KOPT-K1 (cell line): ENCODE results near the gene SH3BGRL3.
"Not testable (repeated sequence)": the region's sequence is repeated elsewhere in the genome, so short reads cannot be mapped to it uniquely, and the experiment has no call there.

Experiments used
- H3K27ac ChIP-seq: fragments of 200-600 bp; sonication (generic); 2 replicates; pipeline ENCODE4 v1.5.1; 2016; ENCODE audit warnings: antibody characterized with exemption, mild to moderate bottlenecking, low read depth, low read length; ENCODE audit not compliant: poor library complexity, severe bottlenecking
- H3K36me3 ChIP-seq: fragments of 200-600 bp; sonication (generic); 2 replicates; pipeline ENCODE4 v1.5.1; 2017; ENCODE audit warnings: antibody characterized with exemption, mild to moderate bottlenecking, low read length, moderate library complexity; ENCODE audit not compliant: insufficient read depth
- H3K9me3 ChIP-seq: fragments of 200-600 bp; sonication (generic); 2 replicates; pipeline ENCODE4 v1.5.1; 2017; ENCODE audit warnings: antibody characterized with exemption, low read length, mild to moderate bottlenecking; ENCODE audit not compliant: insufficient read depth, poor library complexity, severe bottlenecking

SH3BGRL3 gene

DNA sequence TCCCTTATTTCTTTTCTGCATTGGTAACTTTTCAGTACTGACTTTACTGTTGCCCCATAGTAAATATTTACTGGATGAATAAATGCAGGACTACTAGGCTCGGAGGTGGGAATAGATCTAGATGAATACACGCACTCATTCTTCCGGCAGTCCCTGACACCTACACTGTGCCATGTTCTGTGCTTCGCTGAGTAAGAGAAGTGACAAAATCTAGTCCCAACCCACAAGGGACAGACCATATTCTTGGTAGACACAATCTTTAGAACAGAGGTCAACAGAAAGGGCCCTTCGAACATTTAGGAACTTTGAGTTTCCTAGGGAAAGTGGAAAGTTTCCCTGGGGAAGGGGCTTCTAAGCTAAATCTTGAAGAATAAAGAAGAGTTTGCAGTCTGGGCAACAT lies 34.6 kb downstream of the SH3BGRL3 start:
- Histone ChIP-seq H3K36me3 (no peaks in the 10 kb centered on the region), H3K27ac (peak overlapping the region; percentile 85), H3K9me3 (no peaks in the 10 kb centered on the region)

DNA sequence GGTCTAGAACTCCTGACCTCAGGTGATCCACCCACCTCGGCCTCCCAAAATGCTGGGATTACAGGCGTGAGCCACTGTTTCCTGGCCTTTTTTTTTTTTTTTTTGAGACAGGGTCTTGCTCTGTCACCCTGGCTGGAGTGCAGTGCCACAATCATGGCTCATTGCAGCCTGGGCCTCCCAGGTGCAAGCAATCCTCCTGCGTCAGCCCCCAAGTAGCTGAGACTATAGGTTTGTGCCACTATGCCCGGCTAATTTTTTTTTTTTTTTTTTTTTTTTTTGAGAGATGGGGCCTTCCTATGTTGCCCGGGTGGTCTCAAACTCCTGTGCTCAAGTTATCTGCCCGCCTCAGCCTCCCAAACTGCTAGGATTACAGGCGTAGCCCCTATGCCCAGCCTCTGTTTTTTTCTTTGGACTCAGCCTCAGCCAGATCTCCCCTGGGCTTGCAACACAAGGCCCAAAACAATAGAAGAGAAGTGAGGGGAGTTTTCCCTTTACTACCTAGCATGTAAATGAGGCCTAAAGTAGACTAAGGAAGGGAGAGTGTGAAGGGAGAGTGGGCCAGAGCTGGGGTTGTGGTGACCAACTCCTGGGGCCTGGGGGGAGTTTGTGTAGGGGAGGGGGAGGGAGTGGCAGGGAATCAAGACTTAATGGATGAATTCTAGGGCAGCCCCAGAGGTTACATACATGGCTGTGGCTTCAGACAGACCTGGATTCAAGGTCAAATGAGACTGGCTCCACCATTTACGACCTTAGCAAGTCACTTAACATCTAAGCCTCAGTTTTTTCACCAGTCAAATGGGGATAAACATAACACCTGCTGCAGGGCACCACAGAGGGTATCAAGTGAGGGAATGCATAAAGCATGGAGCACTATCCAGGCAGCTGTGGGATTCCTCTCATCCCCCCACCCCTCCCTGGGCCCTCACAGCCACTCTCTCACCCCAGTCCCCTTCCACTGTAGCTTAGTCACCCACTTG lies 36.3 kb downstream of the SH3BGRL3 start:
- H3K9me3 ChIP-seq = no peaks in the 10 kb centered on the region
- peak overlapping the region; percentile 85 for H3K27ac ChIP-seq
- H3K36me3 ChIP-seq = no peaks in the 10 kb centered on the region

DNA sequence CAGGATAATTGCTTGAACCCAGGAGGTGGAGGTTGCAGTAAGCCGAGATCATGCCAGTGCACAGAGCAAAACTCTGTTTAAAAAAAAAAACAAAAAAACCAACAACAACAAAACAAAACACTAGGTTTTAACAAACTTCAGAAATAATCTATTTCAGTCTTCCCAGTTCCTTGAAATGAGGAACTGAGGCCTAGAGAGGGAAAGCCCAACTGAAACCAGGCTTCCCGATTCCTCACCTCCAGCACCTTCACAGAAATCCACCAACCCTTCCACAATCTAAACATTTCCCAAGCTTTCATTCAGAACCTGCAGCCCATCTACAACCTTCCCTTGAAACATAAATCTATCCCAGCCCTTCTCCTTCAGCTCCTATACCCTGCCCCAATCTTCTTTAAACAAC lies 37.3 kb downstream of the SH3BGRL3 start:
- no peaks in the 10 kb centered on the region for H3K36me3 ChIP-seq
- H3K27ac ChIP-seq = peak overlapping the region; percentile 85
- H3K9me3 ChIP-seq = no peaks in the 10 kb centered on the region

DNA sequence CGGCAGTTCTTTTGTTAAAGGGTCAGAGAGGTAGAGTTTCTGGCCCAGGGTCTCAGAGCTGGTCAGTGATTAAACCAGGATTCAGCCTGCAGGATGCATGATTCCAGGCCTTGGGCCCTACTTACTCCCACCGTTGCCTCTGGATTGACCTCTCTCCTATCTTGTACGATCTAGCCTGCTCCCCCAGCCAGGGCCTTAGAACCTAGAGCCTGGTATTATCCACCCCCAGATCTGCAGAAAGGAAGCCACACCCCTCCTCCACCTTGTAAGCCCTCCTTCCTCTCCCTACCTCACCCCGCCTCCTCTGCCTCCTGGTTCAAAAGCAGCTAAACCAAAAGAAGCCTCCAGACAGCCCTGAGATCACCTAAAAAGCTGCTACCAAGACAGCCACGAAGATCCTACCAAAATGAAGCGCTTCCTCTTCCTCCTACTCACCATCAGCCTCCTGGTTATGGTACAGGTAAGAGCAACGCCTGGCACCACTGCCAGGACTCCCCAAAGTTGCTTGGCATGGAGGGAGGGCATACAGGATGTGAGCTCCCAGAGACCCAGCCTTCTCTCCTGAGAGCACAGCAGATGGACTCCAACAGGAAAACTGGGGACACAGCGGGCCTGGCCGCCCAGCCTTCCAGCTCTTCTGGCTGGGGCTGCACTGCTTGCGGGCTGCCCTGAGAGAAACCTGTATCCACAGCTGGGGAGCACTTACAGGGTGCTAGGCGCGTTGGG lies 37.9 kb downstream of the SH3BGRL3 start, which contains the start of gene CD52:
Gene CD52, plus strand, starts transcription at position 347 of the 726 bp plus-strand sequence. Its CDS starts 60 bp downstream, at position 407.
- no peaks in the 10 kb centered on the region for H3K9me3 ChIP-seq
- H3K36me3 ChIP-seq = no peaks in the 10 kb centered on the region
- peak within 1 kb of the TSS; percentile 85 for H3K27ac ChIP-seq

DNA sequence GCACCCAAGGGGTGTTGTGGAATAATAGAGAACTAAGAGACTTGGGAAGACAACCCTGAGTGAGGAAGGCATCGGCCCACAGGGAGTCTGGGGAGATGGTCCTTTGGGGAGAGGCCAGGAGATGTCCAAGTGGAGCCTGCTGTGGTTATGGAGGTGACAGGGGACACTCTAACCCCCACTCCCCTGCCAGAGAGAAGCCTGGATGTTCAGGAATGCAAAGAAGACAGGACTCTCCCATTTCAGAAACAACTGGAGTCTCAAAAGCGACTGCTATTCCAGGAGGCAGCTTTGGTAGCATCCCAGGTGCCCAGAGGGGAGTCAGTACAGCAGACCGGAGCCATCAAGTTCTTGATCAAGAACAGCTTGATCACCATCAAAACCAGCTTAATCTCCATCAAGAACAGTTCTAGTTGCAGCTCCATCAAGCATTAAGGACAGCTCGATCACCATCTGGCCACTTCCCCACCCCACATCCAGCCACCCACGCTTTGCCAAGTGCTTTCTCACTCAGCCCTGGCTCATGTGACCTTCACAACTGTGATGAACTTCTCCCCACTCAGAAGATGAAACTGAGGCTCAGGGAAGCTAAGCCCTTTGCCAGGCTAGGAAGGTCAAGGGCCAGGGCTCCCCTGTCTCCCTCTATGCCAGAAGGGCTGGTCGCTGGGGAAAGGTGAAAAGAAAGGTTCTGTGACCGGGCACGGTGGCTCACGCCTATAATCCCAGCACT lies 38.6 kb downstream of the SH3BGRL3 start:
- H3K9me3 ChIP-seq = no peaks in the 10 kb centered on the region
- H3K36me3 ChIP-seq = no peaks in the 10 kb centered on the region
- peak overlapping the region; percentile 85 for H3K27ac ChIP-seq

DNA sequence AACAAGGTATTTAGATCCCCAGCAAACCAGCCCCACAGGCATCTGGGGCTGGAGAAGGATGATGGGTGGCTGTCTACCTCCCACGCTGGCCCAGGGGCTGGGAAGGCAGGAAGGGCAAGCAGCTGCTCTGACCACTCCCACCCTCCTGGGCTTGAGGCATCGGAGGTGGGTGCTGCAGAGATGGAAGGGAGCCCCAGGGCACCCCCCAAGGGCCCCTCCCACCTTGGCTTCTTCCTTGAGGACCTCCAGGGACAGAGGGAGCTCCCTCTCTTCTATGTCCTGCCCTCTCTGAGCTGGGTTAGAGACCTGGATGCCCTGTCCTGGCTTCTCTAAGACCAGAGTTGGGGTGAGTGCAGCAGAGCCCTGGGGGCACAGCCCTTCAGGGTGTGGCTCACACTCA lies 41.0 kb downstream of the SH3BGRL3 start:
- H3K27ac ChIP-seq = peak overlapping the region; percentile 51
- H3K36me3 ChIP-seq = no peaks in the 10 kb centered on the region
- no peaks in the 10 kb centered on the region for H3K9me3 ChIP-seq

DNA sequence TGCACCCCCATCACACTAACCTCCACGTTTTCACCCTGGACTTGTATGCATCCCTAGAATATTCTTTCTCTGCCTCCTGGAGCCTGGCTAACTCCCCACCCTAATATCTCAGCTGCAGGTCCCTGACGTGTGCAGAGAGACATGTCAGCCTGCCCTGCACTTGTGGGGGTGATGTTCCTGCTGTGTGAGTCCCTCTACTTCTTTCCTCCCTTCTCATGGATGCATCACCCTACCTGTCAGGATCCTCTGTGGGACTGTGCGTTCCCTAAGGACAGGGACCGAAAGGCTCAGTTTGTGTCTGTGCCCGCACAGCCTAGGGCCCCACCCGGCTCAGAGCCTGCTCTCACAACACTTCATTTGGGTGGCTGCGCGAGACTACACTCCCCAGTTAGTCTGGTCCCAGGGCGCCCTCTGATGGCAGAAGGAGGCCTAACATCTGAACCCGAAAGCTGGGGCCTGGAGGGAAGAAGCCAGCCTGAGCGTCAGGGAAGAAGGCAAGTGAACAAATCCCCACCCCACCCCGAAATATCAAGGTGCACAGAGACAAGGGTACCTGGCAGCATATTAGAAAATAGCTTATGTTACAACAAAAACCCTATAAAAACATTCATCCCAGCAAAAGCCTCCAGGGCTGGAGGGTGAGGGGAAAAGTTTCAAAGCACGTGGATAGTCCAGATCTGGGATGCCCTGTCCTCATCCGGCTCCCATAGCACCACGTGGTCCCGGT lies 41.6 kb downstream of the SH3BGRL3 start:
- no peaks in the 10 kb centered on the region for H3K36me3 ChIP-seq

DNA sequence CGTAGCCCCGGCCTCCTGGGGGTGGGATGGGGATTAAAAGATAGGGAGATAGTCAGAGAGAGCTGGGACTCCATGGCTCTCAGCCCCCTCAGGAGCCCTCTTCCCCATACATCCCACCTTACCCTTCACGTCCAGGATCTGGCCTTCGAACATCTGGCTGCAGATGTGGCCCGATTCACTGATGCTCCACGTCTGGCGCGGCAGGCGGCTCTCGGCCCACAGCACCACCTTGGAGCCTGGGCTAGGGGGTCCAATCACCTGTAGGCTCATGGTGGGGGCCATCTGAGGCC lies 42.1 kb downstream of the SH3BGRL3 start:
- Histone ChIP-seq H3K9me3 (no peaks in the 10 kb centered on the region), H3K27ac (no peak overlapping the region), H3K36me3 (no peaks in the 10 kb centered on the region)

More for the DNA sequence above, 41.6 kb downstream of the SH3BGRL3 start:
- no peaks in the 10 kb centered on the region for H3K9me3 ChIP-seq
- peak overlapping the region; percentile 51 for H3K27ac ChIP-seq

DNA sequence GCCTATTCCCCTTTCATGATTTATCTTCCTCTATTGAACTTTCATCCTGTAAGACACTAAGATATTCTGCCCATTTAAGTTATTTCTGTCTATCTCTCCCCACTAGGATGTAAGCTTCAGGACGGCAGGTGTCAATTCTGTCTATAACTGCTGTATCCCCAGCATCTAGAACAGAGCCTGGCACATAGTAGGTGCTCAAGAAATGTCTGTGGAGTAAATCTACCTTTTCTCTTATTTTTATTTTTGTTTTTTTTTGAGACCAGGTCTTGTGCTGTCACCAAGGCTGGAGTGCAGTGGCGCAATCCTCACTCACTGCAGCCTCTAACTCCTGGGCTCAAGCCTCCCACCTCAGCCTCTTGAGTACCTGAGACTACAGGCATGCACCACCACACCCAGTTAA lies 43.5 kb downstream of the SH3BGRL3 start:
- Histone ChIP-seq H3K27ac (no peak overlapping the region), H3K9me3 (no peaks in the 10 kb centered on the region), H3K36me3 (no peaks in the 10 kb centered on the region)

DNA sequence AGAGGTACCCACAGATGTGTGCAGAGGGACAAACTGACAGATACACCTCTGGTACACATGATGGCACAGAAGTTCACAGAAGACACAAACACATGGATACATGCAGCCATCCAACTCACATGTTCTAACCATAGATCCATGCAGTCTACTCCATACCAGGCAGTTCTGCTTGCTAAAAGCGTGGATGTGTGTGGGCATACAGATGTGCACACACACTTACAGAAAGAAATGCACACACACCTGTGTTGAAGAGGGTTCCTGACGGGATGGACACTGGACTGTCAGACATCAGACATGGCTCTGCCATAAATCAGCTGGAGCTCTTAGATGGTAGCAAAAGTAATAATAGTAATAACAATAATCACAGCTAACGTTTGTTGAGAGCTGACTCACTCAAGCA lies 44.7 kb downstream of the SH3BGRL3 start:
- Histone ChIP-seq H3K9me3 (no peaks in the 10 kb centered on the region), H3K36me3 (no peaks in the 10 kb centered on the region), H3K27ac (no peak overlapping the region)

DNA sequence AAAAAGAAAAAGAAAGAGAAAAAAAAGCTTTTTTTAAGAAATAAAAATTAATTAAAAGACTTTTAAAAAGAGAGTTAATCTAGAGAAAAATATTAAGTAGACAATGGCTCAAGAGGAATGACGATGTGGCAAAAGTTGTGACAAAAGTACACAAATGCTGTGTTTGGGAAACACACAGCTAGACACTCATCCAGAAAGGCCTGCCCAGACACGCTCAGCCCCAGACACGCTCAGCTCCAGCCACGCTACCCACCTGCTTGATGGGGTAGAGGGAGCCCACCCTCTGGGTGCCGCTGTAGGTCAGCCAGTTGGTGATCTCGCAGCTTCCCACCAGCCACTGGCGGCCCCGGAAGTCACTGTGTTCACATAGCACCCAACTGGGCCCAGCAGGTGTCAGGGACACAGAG lies 48.1 kb downstream of the SH3BGRL3 start:
- H3K9me3 ChIP-seq = no peaks in the 10 kb centered on the region
- H3K27ac ChIP-seq = no peak overlapping the region

DNA sequence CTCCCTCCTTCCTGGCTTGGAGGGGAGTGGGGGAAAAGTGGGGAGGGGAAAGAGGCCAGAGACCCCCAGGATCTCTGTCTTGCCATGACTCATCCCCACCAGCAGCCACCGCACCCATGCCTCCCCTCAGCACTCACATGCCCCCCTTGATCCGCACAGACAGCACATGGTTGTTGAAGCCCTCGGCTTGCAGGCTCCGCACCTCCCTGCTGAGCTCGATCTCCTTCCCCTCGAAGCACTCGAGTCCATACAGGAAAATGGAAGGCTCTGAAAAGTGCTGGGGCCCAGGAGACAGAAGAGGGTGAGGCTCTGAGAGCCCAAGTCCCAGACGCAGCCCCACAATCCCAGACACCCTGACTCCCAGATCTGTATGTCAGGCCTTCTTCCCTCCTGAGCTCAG lies 48.7 kb downstream of the SH3BGRL3 start:
- H3K27ac ChIP-seq = no peak overlapping the region
- no peaks in the 10 kb centered on the region for H3K36me3 ChIP-seq
- no peaks in the 10 kb centered on the region for H3K9me3 ChIP-seq

More for the DNA sequence above, 48.1 kb downstream of the SH3BGRL3 start:
- no peaks in the 10 kb centered on the region for H3K36me3 ChIP-seq

DNA sequence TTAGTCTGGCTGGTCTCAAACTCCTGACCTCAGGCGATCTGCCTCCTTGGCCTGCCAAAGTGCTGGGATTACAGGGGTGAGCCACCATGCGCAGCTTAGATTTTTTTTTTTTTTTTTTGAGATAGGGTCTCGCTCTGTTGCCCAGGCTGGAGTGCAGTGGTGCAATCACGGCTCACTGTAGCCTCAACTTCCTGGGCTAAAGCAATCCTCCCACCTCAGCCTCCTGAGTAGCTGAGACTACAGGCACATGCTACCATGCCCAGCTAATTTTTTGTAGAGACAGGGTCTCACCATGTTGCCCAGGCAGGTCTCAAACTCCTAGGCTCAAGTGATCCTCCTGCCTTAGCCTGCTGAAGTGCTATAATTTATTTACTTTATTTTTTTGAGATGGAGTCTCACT lies 49.5 kb downstream of the SH3BGRL3 start:
- not testable (repeated sequence) for H3K9me3 ChIP-seq, H3K27ac ChIP-seq, H3K36me3 ChIP-seq

DNA sequence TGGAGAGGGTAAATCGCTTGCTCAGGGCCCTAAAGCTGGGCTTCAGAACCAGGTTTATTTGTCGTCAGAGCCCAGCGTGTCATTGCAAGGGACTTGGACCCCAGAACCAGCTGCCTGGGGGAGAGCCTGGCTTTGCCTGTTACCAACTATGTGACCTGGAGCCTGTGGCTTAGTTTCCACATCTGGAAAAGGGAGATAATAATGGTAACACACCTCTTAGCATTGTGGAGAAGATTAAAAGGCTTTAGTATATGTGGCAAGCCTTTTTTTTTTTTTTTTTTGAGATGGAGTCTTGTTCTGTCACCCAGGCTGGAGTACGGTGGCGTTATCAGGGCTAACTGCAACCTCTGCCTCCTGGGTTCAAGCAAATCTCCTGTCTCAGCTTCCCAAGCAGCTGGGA lies 50.4 kb downstream of the SH3BGRL3 start:
- Histone ChIP-seq H3K27ac (no peak overlapping the region), H3K36me3 (no peaks in the 10 kb centered on the region), H3K9me3 (no peaks in the 10 kb centered on the region)
